Gastrocnemius medialis (tissue), 4 donors: ENCODE measurements around the gene MOB1A.

Experiments
- CTCF ChIP-seq, 5 experiments: fragments of 450-650 bp in 3 of 5; fragments of 200-600 bp in 2 of 5; sonication (generic) in 2 of 5; IDR thresholded peaks in 4 of 5; conservative IDR thresholded peaks in 1 of 5; 1 replicate in 4 of 5; 2 replicates in 1 of 5; pipeline ENCODE4 v1.5.1; 2016 to 2019; ENCODE audit warnings: antibody characterized with exemption in 5 of 5, mild to moderate bottlenecking in 3 of 5, moderate library complexity in 3 of 5
- POLR2A ChIP-seq, 2 donors: fragments of 450-650 bp; IDR thresholded peaks; one replicate each; pipeline ENCODE4 v1.6.1; 2017; ENCODE audit warnings: antibody characterized with exemption in 2 of 2, mild to moderate bottlenecking in 2 of 2, moderate library complexity in 2 of 2

- TF ChIP-seq CTCF (IDR thresholded peaks at IDR 0.05 in 4 of 5, conservative IDR thresholded peaks at IDR 0.05 in 1 of 5) (no peak), POLR2A (IDR thresholded peaks at IDR 0.05) (no peak)
These were observed 10.0 kb upstream of the MOB1A start for GRCh38 chr2:74188696-74189095.
